NCI-H1105 treated with DMSO at 0.1 percent for 48 hours (cell line): Measurements from ENCODE around the gene SNRPA.
"Not testable (repeated sequence)": the region's sequence is repeated elsewhere in the genome, so short reads cannot be mapped to it uniquely, and the experiment has no call there.

Experiments used
- DNase-seq: peaks from one replicate; lab custom pipeline; 2025; lab: John Stamatoyannopoulos, UW

SNRPA gene

GRCh38 chr19:40777645-40777936, 26.6 kb downstream of the SNRPA start:
- no peak for DNase-seq

- DNase-seq: peak; percentile 99
These were observed 27.1 kb downstream of the SNRPA start, which contains the start of gene RAB4B for GRCh38 chr19:40777937-40778705. Gene RAB4B (plus strand): TSS chr19:40778247. CDS start chr19:40778376, 129 bp downstream.

- no peak for DNase-seq
These were observed 27.8 kb downstream of the SNRPA start for GRCh38 chr19:40778706-40779284.

- DNase-seq: no peak
These were observed 29.6 kb downstream of the SNRPA start for GRCh38 chr19:40780582-40780981.

GRCh38 chr19:40781140-40781539, 30.1 kb downstream of the SNRPA start:
- DNase-seq: no peak

- no peak for DNase-seq
These were observed 32.7 kb downstream of the SNRPA start for GRCh38 chr19:40783711-40784110.

GRCh38 chr19:40784146-40784545, 33.1 kb downstream of the SNRPA start:
- not testable (repeated sequence) for DNase-seq

- no peak for DNase-seq
These were observed 34.5 kb downstream of the SNRPA start for GRCh38 chr19:40785526-40785925.

GRCh38 chr19:40786060-40787037, 35.3 kb downstream of the SNRPA start:
- DNase-seq: no peak

GRCh38 chr19:40791349-40791748, 40.3 kb downstream of the SNRPA start:
- DNase-seq: no peak

- DNase-seq: no peak
These were observed 41.0 kb downstream of the SNRPA start for GRCh38 chr19:40791996-40792395.

GRCh38 chr19:40797166-40797962, 46.4 kb downstream of the SNRPA start:
- DNase-seq: no peak

- DNase-seq: peak; percentile 65
These were observed 47.1 kb downstream of the SNRPA start for GRCh38 chr19:40797963-40798682.

GRCh38 chr19:40798683-40799557, 47.9 kb downstream of the SNRPA start, which contains the start of gene EGLN2:
Gene EGLN2 (plus strand): TSS chr19:40799191. CDS start chr19:40800573, 1,382 bp downstream.
- peak; percentile 98 for DNase-seq

GRCh38 chr19:40799558-40800338, 48.7 kb downstream of the SNRPA start:
- no peak for DNase-seq

GRCh38 chr19:40800339-40800996, 49.5 kb downstream of the SNRPA start:
- no peak for DNase-seq

GRCh38 chr19:40800997-40801377, 50.0 kb downstream of the SNRPA start:
- no peak for DNase-seq

GRCh38 chr19:40801426-40802299, 50.7 kb downstream of the SNRPA start:
- no peak for DNase-seq
